Fibroblast of peridontal ligament (primary cell): Measurements from ENCODE around the gene MARK3.
"Not testable (repeated sequence)": the region's sequence is repeated elsewhere in the genome, so short reads cannot be mapped to it uniquely, and the experiment has no call there.

Source experiments
- DNase-seq: peaks from one replicate; pipeline ENCODE4 v3.0.0-alpha.2; 2010; ENCODE audit errors: extremely low read depth

The MARK3 gene

DNA sequence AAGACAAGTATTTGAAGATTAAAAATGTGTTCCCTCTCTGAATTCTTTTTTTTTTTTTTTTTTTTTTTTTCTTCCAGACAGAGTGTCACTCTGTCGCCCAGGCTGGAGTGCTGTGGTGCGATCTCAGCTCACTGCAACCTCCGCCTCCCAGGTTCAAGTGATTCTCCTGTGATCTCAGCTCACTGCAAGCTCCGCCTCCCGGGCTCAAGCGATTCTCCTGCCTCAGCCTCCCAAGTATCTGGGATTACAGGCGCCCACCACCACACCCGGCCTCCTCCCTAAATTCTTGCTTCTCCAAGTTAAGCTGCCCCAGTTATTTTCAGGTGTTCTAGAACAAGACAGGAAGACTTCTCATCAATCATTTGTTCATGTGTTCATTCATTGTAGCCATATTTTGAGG, 127.0 kb downstream of the MARK3 start:
- DNase-seq: not testable (repeated sequence)

DNA sequence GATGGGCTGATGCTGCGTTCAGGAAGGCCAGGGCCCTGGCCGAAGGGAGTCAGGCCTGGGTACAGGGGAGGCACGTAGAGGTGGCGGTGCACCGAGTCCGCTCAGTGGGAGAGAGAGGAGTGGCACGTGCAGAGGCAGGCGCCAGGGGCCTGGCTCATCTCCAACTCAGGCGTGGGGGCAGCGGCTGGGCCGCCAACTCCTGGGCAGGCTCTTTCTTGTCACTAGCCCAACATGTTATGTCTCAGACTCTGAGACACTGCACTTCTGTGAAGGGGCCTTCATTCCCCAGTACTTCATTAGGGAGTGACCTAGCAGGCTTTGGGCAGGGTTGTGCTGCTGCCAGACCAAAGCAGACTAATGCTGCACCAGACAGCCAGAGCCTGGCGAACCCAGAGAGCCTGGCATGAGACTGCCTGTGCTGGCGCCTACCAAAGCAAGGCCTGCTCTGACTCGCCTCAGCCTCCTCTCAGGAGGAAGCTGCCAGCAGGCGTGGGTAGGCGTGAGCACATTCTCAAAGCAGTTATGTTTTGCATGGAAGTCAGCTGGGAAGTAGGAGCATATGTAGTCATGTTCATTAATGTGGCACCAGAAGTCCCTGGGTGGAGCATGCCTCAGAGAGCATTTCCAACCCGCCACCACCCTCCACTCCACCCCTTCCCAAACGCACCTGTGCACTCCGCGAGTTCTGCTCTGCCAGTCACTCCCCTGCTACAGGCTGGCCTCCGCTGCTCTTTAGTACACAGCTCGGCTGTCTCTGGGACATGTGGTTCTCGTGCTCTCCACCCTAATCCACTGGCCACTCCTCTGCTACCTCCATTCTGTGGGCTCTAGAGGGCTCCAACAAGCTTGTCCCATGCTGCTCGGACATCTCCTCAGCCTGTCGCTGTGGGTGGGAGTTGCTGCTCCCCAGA, 127.7 kb downstream of the MARK3 start:
- peak; percentile 69 for DNase-seq

DNA sequence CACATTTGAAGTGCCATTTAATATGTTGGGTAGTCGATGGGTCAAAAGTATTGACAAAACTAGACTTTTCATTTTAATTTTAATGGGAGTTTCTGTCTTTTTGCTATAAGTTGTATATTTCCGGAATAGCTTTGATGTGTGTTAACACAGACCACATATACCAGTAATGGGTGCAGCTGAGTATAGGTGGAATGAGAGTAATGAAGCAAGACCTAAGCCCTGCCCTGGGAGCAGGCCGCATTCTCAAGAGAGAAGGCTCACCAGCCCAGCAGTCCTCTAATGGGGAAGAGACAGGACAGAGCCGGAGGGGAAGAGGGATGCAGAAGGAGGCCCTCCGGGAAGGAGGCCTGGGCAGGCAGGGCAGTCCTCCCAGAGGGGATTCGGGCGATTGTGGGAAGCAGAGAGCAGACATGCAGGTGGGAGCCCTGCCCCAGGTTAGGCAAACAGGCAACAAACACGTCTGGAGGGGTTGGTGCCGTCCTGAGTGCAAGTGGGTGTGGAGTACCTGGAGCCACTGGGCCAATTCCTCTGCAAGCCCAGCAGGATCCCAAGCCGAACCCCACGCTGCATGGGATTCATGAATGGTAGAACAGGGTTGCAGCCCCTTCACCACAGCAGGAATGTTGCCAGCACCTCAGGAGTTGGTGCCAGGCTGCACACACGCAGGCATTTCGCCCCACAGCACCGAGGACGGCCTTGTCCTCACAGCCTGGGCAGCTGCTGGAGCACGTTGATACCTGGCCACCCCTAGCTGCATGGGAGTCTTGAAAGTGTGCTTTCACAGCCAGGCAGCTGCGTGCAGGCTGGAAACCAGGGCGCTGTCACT, 129.6 kb downstream of the MARK3 start:
- DNase-seq: no peak

DNA sequence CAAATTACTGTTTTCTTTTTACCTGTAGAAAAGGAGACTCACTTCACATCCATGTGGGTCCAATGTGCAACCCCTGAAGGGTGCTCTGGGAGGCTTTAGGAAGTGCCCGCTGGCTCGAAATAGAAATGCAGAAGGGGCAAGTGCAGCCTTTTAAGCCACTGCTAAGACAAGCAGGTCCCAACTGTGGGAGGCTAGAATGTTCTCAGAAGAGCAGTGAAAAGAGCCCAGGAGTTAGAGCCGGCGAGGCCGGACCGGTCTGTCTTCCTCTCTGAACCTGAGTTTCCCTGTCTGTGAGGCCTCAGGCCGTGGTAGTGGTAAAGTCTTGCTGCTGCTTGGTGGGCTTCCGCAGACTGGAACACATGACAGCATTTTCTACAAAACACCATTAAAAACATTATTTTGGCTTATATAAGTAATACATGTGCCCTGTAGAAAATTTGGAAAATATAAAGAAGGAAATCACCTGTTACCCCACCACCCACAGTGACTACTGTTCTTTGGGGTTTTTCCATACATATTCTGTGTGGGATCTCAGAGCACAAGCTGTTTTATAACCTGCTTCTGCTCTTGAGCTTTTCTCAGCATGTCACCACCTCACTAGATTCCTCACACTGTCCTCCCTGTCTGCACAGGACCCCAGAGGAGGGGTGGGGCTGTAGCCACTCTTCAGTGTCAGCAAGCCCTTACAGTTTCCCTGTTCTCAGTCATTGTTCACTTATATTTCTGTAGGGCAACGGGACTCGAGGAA, 131.4 kb downstream of the MARK3 start:
- no peak for DNase-seq

DNA sequence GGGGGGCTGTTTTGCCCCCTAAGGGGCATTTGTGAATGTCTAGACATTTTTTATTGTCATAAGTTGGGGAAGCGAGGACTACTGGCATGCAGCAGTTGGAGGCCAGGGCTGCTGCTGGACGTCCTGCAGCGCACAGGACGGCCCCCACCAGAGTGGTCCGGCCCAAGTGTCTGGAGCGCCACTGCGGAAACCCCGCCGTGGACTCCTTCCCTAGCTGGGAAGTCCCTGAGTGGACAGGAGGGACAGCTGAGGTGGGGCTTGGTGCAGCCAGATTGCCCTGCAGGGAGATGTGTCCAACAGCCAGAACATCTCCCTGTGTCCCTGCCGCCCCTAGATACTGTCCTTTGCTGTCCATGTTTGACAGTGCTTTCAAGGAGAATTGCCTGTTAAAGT, 132.0 kb downstream of the MARK3 start:
- no peak for DNase-seq

DNA sequence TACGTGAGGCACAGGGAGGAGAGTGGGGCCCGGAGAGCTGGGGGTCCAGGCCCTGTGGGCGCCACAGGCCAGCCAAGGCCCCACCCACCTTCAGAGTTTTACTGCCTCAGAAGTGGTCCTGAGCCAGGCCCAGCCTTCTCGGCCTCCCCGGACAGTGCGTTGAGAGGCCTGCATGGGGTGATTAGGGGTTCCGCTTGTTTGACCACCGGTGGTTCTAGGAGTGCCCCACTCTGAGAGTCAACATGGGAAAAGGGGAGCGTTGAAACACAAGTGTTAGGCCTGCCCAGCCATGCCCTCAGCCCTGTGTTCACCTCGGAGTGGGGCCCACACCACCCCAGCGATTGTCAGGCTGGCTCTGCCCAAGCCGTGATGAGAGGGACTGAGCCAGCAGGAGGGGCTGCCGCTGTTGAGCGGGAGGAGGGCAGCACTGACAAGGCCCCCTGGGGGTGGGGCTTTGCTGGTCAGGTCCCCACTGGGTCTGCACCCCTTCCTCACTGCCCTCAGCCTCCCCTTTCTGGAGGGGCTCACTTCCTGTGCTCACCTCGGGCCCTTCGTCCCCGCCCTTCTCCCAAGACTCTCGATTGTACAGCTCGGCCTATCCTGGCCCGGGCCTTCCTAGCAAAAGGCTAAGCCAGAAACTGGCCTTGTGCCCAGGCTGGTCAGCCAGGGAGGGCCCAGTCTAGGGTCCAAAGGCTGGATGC, 132.7 kb downstream of the MARK3 start:
- DNase-seq: no peak

DNA sequence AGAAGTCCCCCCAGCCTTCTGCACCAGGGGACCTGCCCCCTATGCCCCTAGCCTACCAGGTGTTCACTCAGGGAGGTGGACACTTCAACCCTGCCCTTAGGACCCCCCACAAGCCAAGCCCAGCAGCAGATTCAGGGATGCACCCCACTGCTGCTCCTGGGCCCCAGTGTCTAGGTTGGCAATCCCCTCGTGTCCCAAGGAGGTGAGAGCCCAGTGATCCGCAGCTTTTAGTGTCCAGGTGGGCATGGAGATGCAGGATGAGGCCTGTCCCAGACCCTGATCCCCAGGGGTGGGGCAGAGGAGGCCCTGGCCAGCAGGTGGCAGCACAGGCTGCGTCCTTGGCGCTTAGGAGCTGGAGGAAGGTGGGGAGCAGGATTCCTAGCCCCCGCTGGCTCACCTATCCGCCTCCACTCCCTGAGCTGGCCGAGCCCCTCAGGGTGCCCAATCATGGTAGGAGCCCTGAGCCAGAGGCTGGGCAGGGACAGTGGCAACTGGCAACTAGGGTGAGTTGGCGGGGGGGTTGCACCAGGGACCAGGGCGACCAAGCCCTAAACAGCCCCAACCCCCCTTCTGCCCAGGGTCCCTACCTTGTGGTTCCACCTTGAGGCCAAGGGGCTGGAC, 133.3 kb downstream of the MARK3 start:
- DNase-seq: no peak

DNA sequence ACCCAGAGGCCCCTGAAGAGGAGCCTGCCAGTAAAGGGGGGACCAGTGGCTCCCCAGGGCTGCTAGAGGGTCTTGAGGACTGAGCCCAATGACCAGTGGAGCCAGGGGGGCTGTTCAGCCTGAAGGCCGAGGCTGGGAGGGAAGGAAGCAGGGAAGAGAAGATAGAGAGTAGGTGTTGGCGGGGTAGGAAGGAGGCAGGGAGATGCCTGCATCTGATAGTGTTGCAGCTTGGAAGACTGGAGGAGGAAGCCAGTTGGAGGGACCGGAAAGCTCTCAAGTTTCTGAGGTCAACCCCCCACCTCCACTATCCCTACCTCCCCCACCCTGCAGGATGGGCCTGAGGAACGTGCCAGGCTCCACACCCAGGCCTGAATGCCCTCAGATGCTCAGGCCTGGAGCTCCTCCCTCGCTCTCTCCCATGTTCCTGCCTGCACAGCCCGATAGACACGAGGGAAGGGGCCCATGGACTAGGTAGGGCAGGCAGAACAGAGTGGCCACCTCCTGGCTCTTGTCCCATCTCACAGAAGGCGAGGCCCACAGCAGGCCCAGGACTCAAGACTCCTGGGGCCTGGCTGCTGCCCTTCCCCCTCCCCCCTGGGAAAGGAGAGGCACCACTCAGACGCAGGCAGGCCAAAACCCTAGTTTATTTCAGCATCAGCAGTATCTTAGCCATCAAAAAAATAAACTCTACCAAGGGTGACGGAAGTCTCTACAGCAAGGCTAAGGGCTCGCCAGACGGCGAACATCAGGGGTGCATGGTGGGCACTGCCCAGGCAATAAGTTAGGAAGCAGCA, 134.0 kb downstream of the MARK3 start:
- no peak for DNase-seq

DNA sequence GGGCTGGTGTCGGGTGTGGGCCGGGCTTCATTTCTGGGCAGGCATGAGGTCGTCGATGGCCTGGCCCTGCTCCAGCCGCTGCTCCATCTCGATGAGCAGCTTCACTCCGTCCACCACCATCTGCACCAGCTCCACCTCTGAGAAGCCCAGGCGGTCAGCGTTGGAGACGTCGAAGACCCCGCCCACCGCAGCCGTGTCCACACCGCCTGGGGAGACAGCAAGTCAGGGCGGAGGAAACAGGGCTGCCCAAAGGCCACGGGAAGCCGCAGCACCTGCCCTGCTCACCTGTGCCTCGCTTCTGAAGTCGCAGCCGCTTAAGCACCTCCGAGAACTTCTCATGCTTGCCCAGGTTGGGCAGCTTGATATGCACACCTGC, 134.6 kb downstream of the MARK3 start:
- no peak for DNase-seq

DNA sequence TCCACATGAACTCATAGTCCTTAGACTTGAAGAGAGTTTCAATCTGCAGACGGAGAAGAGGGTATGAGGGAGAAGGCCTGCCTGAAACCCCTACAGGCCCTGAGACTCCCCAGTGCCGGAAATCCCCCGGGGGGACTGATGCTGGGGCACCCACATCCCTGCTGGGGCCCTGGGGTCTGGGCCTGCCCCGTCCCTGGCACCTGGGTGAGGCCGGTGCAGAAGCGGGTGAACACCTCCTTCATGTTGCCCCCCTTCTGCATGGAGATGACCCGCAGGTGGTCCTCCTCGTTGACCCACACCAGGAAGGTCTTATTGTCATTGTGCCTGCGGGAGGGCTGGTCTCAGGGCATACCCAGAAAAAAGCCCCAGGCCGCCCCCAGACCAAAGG, 135.0 kb downstream of the MARK3 start:
- no peak for DNase-seq

DNA sequence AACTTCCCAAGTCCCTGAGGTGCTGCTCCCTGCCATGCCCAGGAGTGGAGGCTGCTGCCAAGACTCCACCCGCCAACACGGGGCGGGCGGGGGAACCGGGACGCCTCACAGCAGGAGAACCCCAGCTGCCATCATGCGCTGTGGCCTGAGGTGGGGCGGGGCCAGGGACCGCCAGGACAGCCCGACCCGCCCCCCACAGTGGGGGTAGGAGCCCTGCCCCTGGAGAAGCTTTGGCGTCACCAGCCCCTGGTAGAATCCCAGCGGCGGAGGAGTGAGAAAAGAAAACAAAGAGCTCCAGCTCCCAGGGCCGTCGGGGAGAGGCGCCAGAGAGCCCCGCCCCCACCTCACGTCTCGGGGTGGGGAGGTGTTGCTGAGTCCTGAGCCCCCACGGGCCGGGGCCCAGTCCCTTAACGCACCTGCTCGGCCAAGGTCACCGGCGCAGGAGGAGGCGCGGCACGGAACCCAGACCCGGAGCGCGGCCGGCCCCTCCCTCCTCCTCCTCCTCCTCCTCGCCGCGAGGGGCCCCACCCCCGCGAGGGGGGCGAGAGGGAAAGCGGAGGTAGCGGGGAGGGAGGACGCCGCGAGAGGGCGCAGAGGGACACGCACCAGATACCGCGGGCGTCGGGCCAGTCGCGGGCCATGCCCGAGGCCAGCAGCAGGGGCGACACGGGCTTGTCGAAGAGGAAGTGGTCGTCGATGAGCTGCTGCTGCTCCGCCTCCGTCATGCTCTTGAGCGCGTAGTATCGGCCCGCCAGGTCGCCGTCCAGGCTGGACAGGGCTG, 135.6 kb downstream of the MARK3 start:
- peak; percentile 43 for DNase-seq

DNA sequence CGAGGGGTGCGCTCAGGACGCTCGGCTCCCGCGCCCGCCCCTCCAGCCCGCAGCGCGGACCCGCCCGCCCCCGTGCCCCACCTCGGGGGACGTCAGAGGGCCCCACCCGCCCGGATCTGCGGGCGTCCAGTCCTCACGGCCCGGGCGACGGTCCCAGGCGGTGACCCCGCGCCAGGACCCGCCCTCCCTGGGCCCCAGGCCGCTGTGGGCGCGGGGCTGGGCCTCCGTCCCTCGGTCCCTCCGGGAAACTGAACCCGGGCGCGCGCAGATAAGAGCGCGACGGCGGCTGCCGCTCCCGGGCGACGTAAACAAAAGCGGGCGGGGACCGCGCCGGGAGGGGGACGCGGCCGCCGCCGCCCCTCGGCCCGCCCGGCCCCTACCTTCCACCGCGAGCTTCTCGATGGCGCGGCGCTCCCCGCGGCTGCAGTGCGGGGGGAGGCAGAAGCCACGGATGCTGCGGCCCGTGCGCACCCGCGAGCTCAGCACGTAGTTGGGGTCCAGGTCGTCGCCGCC, 136.3 kb downstream of the MARK3 start:
- no peak for DNase-seq

DNA sequence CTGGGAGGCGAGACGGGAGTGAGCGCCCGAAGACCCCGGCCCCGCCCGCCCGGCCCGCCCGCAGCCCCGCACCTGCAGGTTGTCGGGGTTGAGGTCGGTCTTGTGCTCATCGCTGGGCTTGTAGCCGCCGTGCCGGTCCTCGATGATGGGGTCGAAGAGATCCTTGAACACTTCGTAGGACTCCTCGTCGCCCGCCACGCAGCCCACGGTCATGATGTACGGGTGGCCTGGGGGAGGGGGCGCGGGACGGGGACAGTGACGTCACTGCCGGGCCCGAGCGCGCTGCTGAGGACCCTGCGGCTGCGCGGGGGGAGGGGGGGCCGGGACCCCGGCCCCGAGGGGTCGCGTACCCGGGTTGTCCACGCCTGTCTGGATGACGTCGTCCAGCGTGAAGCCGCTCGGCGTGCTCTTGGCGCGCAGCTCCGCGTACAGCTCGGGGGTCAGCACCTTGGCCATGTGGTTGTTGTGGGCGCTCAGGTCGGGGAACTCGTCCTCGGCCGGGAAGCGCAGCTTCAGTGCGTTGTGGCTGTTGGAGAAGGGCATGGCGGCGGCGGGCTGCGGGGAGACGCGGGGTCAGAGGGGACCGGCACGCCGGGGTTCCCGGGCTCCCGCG, 136.8 kb downstream of the MARK3 start:
- DNase-seq: no peak

DNA sequence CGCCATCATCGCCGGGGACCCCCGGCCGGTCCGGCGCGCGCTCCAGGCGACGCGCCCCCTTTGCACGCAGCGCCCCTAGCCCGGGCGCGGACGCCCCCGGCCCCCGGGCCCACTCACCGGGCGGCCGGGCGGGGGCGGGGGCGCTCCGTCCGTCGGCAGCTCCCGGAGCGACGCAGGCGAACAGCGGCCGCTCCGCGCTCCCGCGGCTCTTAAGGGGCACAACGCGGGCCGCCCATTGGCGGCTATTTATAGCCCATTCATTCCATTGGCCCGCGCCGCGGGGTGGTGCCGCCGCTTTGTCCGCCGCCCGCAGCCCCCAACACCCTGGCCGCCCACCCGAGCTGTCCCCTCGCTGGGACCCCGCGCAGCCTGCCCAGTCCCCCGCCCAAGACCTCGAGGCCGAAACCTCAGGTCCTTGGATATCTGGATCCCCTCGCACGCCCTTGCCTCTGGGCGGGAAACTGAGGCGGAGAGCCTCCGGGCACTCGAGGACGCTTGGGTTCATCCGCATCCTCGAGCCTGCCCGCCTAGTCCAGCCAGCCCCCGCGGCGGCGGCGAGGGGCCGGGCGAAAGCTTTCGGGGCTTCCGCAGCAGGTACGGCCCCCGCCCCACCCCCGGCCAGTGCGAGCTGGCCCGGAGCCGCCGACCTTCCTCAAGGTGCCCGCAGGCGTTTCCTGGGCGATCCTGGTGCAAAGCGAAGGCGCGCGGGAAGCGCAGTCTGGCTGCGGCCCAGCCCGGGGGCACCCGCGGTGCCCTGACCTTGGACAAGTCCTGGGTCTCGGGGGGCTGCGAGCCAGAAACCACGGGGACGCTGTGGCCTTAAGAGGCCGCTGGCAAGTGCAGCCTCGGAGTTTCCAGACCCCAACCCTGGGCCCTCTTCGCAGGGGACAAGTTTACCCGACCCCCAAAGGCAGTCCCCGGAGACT, 137.7 kb downstream of the MARK3 start, which contains the start of gene CKB:
Gene CKB (minus strand): TSS at position 182 of the 926 bp plus-strand sequence. CDS start 337 bp downstream, outside the sequence.
- DNase-seq: peak; percentile 32

DNA sequence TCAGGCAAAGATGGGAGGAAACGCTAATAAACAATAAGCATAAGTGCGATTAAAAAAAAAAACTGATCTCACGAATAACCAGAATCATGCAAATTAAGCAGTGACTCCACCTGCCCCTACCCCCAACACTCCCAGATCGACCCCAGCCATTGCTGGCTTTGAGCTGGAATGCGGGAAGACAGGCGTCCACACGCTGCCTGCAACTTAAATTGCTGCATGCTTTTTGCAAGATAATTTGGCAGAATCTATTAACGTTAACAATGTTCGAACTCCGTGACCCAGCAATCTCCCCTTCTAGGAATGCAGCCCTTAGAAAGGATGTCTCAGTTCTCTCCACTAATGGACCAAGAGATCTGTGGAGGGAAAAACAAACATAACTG, 138.3 kb downstream of the MARK3 start:
- DNase-seq: no peak

DNA sequence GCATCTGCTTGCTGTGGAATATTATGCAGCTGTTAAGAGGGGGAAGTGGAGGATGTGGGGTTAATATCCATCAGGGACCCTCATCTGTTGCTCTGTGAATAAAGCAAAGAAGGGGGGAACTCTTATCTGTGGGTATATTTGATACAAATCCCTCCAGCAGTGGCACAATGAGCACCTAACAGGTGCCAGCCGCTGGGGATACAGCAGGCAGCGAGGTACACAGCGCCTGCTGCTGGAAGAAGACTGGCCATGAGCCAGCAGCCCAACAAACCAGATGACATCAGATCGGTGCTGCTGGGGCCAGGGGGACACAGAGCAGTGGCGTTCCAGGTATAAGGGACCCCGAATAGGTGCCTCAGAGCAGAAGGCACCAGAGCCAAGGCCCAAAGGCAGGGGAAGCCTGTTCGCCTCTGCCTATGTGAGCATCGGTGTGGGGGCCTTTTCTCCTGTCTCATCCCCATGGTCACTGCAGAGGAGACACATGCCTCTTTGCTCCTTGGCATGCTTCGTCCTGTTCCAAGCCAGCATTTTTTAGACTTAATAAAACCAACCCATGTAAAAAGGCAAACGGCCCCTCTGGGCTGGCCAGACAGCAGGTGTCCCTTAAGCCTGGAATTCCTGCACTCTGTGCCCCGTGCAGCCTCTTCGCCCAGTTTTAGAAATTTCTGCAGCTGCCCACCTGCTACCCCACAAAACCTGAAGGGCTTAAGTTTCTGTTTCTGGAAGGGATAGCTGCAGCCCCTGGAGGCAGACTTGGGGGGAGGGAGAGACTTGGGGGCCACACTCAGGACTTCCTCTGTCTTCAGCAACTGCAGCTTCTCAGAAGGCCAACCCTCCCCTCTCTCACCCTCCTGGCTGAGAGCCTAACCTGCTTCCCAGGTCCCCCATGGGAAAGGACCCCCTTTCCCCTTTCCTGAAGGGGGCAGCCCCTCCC, 139.1 kb downstream of the MARK3 start:
- no peak for DNase-seq
